Ovary (tissue), 3 donors: ENCODE results near the gene GALNTL6.

Source experiments
- POLR2A ChIP-seq: fragments of 450-650 bp; IDR thresholded peaks from one replicate; pipeline ENCODE4 v1.6.1; 2017; ENCODE audit warnings: antibody characterized with exemption, mild to moderate bottlenecking, moderate library complexity
- TF ChIP-seq, protein P1 (sequence below), 3 donors: fragments of 450-650 bp in 2 of 3; fragments of 200-600 bp in 1 of 3; IDR thresholded peaks; one replicate each; pipeline versions ENCODE4 v1.5.1 to v1.8.0; 2016 to 2022; ENCODE audit warnings: antibody characterized with exemption in 3 of 3, mild to moderate bottlenecking in 1 of 3
- donor health status: DM: no; HTN: no; CAD: no.

- TF ChIP-seq, protein P1, sequence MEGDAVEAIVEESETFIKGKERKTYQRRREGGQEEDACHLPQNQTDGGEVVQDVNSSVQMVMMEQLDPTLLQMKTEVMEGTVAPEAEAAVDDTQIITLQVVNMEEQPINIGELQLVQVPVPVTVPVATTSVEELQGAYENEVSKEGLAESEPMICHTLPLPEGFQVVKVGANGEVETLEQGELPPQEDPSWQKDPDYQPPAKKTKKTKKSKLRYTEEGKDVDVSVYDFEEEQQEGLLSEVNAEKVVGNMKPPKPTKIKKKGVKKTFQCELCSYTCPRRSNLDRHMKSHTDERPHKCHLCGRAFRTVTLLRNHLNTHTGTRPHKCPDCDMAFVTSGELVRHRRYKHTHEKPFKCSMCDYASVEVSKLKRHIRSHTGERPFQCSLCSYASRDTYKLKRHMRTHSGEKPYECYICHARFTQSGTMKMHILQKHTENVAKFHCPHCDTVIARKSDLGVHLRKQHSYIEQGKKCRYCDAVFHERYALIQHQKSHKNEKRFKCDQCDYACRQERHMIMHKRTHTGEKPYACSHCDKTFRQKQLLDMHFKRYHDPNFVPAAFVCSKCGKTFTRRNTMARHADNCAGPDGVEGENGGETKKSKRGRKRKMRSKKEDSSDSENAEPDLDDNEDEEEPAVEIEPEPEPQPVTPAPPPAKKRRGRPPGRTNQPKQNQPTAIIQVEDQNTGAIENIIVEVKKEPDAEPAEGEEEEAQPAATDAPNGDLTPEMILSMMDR (IDR thresholded peaks at IDR 0.05), result no peak
- no peak for TF ChIP-seq POLR2A
These were observed 1114.1 kb downstream of the GALNTL6 start for GRCh38 chr4:172927096-172927814.
